Vagina (tissue), 2 donors: Measurements from ENCODE around the gene KNL1.

Source experiments
- CTCF ChIP-seq, 3 experiments: fragments of 450-650 bp in 2 of 3; fragments of 200-600 bp in 1 of 3; sonication (generic) in 1 of 3; IDR thresholded peaks; one replicate each; pipeline ENCODE4 v1.5.1; 2017 to 2019; ENCODE audit warnings: antibody characterized with exemption in 3 of 3, mild to moderate bottlenecking in 2 of 3, moderate library complexity in 2 of 3
- POLR2A ChIP-seq, 2 donors: fragments of 450-650 bp; IDR thresholded peaks; one replicate each; pipeline ENCODE4 v1.6.1; 2017; ENCODE audit warnings: antibody characterized with exemption in 2 of 2, mild to moderate bottlenecking in 2 of 2, moderate library complexity in 2 of 2

GRCh38 chr15:40600956-40601355, 6.9 kb downstream of the KNL1 start:
- no peak for TF ChIP-seq CTCF (IDR thresholded peaks at IDR 0.05)
- no peak for TF ChIP-seq POLR2A (IDR thresholded peaks at IDR 0.05)
